Stimulated activated CD4-positive, alpha-beta T cell treated with anti-CD3 and anti-CD28 coated beads, Interleukin-1b, Interleukin-23, amount 100 ng/mL, for 48 hours (primary cell): ENCODE measurements around the gene ZDHHC9.

Experiments used
- DNase-seq: peaks from one replicate; pipeline ENCODE4 v3.0.0-alpha.2; 2020

The ZDHHC9 gene

GRCh38 chrX:129785160-129785947 is 58.3 kb downstream of the ZDHHC9 start:
- DNase-seq = no peak

- DNase-seq = no peak
These were observed 59.3 kb downstream of the ZDHHC9 start for GRCh38 chrX:129784371-129784770.

- DNase-seq = peak; percentile 27
These were observed 60.4 kb downstream of the ZDHHC9 start for GRCh38 chrX:129783291-129783713.

- no peak for DNase-seq
These were observed 61.0 kb downstream of the ZDHHC9 start for GRCh38 chrX:129782706-129783105.

GRCh38 chrX:129781680-129782495 is 61.8 kb downstream of the ZDHHC9 start:
- peak; percentile 49 for DNase-seq

- DNase-seq = peak; percentile 90
These were observed 62.5 kb downstream of the ZDHHC9 start for GRCh38 chrX:129781134-129781672.

- DNase-seq = no peak
These were observed 63.1 kb downstream of the ZDHHC9 start for GRCh38 chrX:129780441-129781105.

- DNase-seq = peak; percentile 68
These were observed 63.9 kb downstream of the ZDHHC9 start, which contains the start of gene SASH3 for GRCh38 chrX:129779747-129780146. Gene SASH3, plus strand, starts transcription at chrX:129779949. Its CDS starts 149 bp downstream, at chrX:129780098.

GRCh38 chrX:129779086-129779672 is 64.5 kb downstream of the ZDHHC9 start:
- DNase-seq = no peak

- DNase-seq = peak; percentile 71
These were observed 66.3 kb downstream of the ZDHHC9 start for GRCh38 chrX:129777218-129778030.

- DNase-seq = no peak
These were observed 69.8 kb downstream of the ZDHHC9 start for GRCh38 chrX:129773649-129774458.

- peak; percentile 25 for DNase-seq
These were observed 70.8 kb downstream of the ZDHHC9 start for GRCh38 chrX:129772796-129773431.

- peak; percentile 27 for DNase-seq
These were observed 72.3 kb downstream of the ZDHHC9 start for GRCh38 chrX:129771266-129771995.

GRCh38 chrX:129769467-129770154 is 74.1 kb downstream of the ZDHHC9 start:
- DNase-seq = peak; percentile 74

GRCh38 chrX:129768586-129769466 is 74.9 kb downstream of the ZDHHC9 start:
- DNase-seq = no peak

GRCh38 chrX:129768186-129768585 is 75.5 kb downstream of the ZDHHC9 start:
- DNase-seq = no peak

GRCh38 chrX:129763666-129764065 is 80.0 kb downstream of the ZDHHC9 start:
- no peak for DNase-seq

GRCh38 chrX:129762448-129762847 is 81.2 kb downstream of the ZDHHC9 start:
- DNase-seq = no peak
